ENCODE measurements around the gene UFC1. TPM values are rescaled to one million over a fixed set of nuclear protein-coding genes. Genes with fewer than 3 reads are reported as not detected.

Gene UFC1
- polyA plus RNA-seq, 1 donor from 2014 or later, result 104 TPM

DNA sequence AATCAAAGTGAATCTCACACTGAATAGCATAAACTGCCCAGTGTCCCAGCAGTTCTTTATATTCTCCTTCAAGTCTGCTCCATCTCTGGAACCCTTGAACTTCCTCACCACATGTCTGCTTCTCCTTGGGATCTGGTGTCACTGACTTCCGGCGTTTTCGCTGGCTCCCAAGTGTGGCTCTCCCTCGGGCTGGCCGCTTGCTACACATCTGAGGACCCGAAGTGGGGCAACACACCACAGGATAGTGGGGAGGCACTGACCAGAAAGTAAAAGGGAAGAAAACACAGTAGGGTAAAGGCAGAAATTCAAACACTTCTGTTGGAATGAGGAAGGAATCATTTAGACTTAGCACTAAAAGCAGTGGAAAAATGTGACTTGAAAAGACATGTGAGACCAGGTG lies 30.8 kb upstream of the UFC1 start:
- Histone ChIP-seq H3K4me3 (ENCODE audit: low read length) (no peak overlapping the region), H3K27me3 (ENCODE audit: insufficient read depth, low read depth, low read length) (no peaks in the 10 kb centered on the region), H3K79me2 (replicated peaks; ENCODE audit: insufficient read depth, low read length) (peaks cover 17% of the 10 kb centered on the region), H3K27ac (ENCODE audit: low read length) (no peak overlapping the region), H3K36me3 (ENCODE audit: insufficient read depth, low read length) (no peaks in the 10 kb centered on the region), H3K9me2 (ENCODE audit: insufficient read depth, low read length) (no peaks in the 10 kb centered on the region), H2AFZ (ENCODE audit: low read depth, low read length) (no peak overlapping the region), H3F3A (ENCODE audit: insufficient read depth, low read length, poor library complexity, severe bottlenecking) (no peaks in the 10 kb centered on the region), H3K4me2 (ENCODE audit: low read length) (no peak overlapping the region), H3K9me3 (ENCODE audit: low read length) (no peaks in the 10 kb centered on the region), H3K9ac (ENCODE audit: low read length) (no peak overlapping the region), H4K20me1 (ENCODE audit: insufficient read depth) (no peaks in the 10 kb centered on the region)
- no peak for TF ChIP-seq RAD21 (conservative IDR thresholded peaks at IDR 0.05)
- no peak for TF ChIP-seq MXI1 (conservative IDR thresholded peaks at IDR 0.05; ENCODE audit: poor library complexity, severe bottlenecking)
- no peak for TF ChIP-seq EP300 (conservative IDR thresholded peaks at IDR 0.05; ENCODE audit: poor library complexity, severe bottlenecking)
- TF ChIP-seq EZH2 (IDR thresholded peaks at IDR 0.05; ENCODE audit: borderline replicate concordance, insufficient read depth, low read length, poor library complexity, severe bottlenecking), result no peak
- TF ChIP-seq SMC3 (conservative IDR thresholded peaks at IDR 0.05; ENCODE audit: poor library complexity), result no peak
- TF ChIP-seq, protein P1, sequence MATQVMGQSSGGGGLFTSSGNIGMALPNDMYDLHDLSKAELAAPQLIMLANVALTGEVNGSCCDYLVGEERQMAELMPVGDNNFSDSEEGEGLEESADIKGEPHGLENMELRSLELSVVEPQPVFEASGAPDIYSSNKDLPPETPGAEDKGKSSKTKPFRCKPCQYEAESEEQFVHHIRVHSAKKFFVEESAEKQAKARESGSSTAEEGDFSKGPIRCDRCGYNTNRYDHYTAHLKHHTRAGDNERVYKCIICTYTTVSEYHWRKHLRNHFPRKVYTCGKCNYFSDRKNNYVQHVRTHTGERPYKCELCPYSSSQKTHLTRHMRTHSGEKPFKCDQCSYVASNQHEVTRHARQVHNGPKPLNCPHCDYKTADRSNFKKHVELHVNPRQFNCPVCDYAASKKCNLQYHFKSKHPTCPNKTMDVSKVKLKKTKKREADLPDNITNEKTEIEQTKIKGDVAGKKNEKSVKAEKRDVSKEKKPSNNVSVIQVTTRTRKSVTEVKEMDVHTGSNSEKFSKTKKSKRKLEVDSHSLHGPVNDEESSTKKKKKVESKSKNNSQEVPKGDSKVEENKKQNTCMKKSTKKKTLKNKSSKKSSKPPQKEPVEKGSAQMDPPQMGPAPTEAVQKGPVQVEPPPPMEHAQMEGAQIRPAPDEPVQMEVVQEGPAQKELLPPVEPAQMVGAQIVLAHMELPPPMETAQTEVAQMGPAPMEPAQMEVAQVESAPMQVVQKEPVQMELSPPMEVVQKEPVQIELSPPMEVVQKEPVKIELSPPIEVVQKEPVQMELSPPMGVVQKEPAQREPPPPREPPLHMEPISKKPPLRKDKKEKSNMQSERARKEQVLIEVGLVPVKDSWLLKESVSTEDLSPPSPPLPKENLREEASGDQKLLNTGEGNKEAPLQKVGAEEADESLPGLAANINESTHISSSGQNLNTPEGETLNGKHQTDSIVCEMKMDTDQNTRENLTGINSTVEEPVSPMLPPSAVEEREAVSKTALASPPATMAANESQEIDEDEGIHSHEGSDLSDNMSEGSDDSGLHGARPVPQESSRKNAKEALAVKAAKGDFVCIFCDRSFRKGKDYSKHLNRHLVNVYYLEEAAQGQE (IDR thresholded peaks at IDR 0.05; ENCODE audit: borderline replicate concordance), result no peak
- TF ChIP-seq CTCF (IDR thresholded peaks at IDR 0.05; ENCODE audit: poor library complexity, severe bottlenecking), result no peak
- no peak for TF ChIP-seq TAF1 (IDR thresholded peaks at IDR 0.05; ENCODE audit: low read depth)
- TF ChIP-seq POLR2AphosphoS5 (IDR thresholded peaks at IDR 0.05), result no peak

- no peak for TF ChIP-seq SMC3 (conservative IDR thresholded peaks at IDR 0.05; ENCODE audit: poor library complexity)
- TF ChIP-seq EP300 (conservative IDR thresholded peaks at IDR 0.05; ENCODE audit: poor library complexity, severe bottlenecking), result no peak
- TF ChIP-seq, protein P1 (IDR thresholded peaks at IDR 0.05; ENCODE audit: borderline replicate concordance), result no peak
- TF ChIP-seq CTCF (IDR thresholded peaks at IDR 0.05; ENCODE audit: poor library complexity, severe bottlenecking), result no peak
- no peak for TF ChIP-seq MXI1 (conservative IDR thresholded peaks at IDR 0.05; ENCODE audit: poor library complexity, severe bottlenecking)
- no peak for TF ChIP-seq RAD21 (conservative IDR thresholded peaks at IDR 0.05)
- Histone ChIP-seq H3K27me3 (ENCODE audit: insufficient read depth, low read depth, low read length) (no peaks in the 10 kb centered on the region), H3K4me3 (ENCODE audit: low read length) (no peak overlapping the region), H3K79me2 (replicated peaks; ENCODE audit: insufficient read depth, low read length) (peaks cover 34% of the 10 kb centered on the region), H2AFZ (ENCODE audit: low read depth, low read length) (no peak overlapping the region), H3K9ac (ENCODE audit: low read length) (no peak overlapping the region), H4K20me1 (ENCODE audit: insufficient read depth) (no peaks in the 10 kb centered on the region), H3K9me2 (ENCODE audit: insufficient read depth, low read length) (no peaks in the 10 kb centered on the region), H3K27ac (ENCODE audit: low read length) (no peak overlapping the region), H3F3A (ENCODE audit: insufficient read depth, low read length, poor library complexity, severe bottlenecking) (no peaks in the 10 kb centered on the region), H3K4me2 (ENCODE audit: low read length) (no peak overlapping the region), H3K9me3 (ENCODE audit: low read length) (no peaks in the 10 kb centered on the region), H3K36me3 (ENCODE audit: insufficient read depth, low read length) (no peaks in the 10 kb centered on the region)
Observed at GRCh38 chr1:161127649-161128048, 26.1 kb upstream of the UFC1 start.
